ENCODE data around the gene BTNL9.

DNA sequence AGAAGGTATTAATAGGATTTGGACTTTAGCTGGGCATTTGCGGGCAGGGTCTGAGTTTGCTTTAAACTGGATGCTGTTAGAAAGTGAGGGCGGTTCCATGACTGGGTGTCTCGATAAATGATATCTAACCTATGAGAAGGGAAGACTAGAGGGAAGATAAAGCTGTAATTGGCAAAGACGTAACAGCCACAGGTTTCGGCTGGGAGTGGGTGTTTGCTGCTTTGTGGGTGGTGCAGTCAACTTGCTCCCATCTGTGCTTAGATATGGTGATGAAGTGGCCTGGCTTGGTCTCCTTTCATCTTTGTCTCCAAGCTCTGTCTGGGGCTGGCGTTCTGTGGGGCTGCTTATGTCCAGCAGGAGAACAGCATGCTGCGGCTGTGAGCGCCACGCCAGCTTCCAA lies 67.6 kb downstream of the BTNL9 start:
- TF ChIP-seq, protein P1, sequence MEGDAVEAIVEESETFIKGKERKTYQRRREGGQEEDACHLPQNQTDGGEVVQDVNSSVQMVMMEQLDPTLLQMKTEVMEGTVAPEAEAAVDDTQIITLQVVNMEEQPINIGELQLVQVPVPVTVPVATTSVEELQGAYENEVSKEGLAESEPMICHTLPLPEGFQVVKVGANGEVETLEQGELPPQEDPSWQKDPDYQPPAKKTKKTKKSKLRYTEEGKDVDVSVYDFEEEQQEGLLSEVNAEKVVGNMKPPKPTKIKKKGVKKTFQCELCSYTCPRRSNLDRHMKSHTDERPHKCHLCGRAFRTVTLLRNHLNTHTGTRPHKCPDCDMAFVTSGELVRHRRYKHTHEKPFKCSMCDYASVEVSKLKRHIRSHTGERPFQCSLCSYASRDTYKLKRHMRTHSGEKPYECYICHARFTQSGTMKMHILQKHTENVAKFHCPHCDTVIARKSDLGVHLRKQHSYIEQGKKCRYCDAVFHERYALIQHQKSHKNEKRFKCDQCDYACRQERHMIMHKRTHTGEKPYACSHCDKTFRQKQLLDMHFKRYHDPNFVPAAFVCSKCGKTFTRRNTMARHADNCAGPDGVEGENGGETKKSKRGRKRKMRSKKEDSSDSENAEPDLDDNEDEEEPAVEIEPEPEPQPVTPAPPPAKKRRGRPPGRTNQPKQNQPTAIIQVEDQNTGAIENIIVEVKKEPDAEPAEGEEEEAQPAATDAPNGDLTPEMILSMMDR (IDR thresholded peaks at IDR 0.05), result no peak
- TF ChIP-seq POLR2A (IDR thresholded peaks at IDR 0.05), result no peak
